Endothelial cell of hepatic sinusoid (primary cell): Measurements from ENCODE around the gene SPP1.
"Not testable (repeated sequence)": the region's sequence is repeated elsewhere in the genome, so short reads cannot be mapped to it uniquely, and the experiment has no call there.

Source experiments
- in situ Hi-C: cut with HindIII; loops from 2 replicates; pipeline ENCODE4 v1.10.0; 2017; ENCODE audit warnings: low sequenced_read_pairs

The SPP1 gene

DNA sequence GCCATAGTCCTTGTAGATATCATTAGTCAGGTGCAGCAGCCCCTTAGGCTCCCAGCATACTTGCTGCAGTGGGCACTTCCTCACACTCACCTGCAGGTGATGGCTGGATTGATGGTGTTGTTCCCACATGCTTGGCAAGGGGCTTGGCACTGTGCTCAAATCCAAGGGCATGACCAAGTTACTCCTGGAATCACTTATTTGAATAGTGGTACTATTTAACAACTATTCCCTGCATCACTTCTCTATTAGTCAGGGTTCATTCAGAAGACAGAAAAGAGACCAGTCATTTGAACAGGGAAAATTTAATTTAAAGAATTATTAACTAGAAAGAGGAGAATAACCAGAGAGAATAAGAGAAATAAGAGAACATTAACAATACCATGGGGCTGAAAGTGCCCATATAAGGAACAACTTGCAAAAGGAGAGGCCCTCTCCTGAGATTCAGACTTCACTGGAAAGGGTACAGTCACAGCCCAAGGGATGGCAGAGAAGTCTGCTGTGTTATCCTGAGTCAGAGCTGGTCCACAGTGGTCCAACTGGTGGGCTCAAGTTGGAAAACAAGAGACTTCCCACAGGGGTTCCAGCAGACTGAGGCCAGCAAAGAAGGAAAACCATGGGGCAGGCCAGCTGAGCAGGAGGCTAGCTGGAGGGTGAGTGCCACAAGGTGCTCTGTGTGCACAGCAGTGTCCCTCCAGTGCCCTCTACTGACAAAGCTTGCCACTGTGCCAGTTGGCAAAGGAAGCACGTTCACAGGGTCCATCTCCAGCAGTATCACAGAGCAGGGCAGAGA is 9.8 kb downstream of the SPP1 start:
- in situ Hi-C loops = no loop called here

DNA sequence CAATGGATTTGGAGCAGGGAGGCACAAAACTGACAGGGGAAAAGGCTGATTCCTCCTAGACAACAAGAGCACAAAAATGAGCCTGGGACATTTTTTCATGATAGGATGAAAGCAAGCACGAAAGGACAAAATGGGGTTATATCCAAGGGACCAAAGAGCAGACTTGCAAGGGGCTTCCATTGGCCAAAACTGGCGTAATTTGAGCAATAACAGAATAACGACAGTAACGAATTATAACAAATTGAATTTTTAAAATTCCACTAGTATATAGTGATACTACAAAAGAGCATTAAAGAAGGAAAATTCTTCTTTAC is 10.3 kb downstream of the SPP1 start:
- in situ Hi-C loops = no loop called here

GRCh38 chr4:87986508-87986907 is 11.0 kb downstream of the SPP1 start:
- in situ Hi-C loops = no loop called here

- in situ Hi-C loops = no loop called here
These were observed 14.3 kb downstream of the SPP1 start for GRCh38 chr4:87989765-87990164.

DNA sequence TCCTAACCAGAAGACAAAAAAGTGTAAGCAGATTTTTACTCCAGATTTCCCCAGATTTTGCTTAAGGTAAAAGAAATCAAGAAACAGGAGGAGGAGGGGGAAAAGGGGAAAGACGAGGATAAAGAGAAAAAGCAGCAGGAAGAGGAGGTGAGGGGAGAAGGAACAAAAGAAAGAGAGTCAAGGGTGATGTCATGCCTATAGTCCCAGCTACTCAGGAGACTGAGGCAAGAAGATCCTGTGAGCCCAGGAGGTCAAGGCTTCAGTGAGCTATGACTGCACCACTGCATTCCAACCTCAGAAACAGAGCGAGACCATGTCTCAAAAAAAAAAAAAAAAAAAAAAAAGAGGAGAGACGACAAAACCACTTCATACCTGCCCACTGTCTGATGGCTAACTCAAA is 19.9 kb downstream of the SPP1 start:
- in situ Hi-C loops = no loop called here

DNA sequence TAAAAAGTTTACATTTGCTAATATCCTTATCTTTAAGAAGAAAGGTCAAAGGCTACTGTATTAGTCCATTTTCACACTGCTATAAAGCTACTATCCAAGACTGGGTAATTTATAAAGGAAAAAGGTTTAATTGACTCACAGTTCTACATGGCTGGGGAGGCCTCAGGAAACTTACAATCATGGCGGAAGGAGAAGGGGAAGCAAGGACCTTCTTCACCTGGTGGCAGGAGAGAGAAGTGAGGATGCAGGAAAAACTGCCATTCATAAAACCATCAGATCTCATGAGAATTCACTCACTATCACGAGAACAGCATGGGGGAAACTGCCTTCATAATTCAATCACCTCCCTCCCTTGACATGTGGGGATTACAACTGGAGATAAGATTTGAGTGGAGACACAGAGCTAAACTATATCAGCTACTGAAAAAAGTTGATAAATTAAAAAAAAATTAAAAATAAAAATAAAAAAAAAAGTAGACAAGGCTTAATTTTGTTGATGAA is 23.7 kb downstream of the SPP1 start:
- in situ Hi-C loops = not testable (repeated sequence)

GRCh38 chr4:88001871-88002270 is 26.4 kb downstream of the SPP1 start:
- in situ Hi-C loops = no loop called here

DNA sequence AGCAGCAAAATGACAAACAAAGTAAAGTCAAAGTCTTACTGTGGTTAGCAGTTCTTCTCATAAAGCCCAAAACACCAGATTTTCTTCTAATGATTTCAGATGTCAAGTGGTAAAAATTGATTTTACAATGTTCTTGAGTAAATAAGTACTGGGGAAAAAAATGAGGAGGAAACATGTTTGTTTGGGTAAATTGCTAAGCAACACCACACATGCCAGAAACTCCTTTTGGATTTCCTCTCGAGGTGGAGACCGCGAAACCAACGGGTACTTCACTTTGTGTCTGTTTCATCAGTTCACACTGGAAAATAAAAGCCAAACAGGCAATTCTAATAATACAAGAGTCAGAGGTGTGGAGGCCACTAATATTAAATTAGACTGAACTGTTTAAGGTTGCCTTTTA is 27.3 kb downstream of the SPP1 start:
- in situ Hi-C loops = no loop called here

- in situ Hi-C loops = no loop called here
These were observed 27.7 kb downstream of the SPP1 start for GRCh38 chr4:88003261-88003660.

DNA sequence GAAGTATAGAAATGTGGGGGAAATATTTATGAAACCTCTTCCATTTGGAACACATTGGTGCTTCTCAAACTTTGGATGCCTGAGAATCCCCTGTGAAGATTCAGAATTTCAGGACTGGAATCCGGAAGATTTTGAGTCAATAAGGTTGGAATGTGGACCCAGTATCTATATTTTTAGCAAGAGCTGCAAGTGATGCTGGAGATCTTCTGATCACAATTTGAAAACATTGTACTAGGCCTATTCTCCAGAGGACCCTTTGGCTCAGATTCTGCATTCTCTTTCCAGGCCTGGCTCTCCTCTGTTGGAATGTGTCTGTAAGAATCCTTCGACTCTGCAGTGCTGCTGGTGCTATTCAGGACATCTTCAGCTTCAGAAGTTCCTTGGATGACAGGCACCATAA is 29.6 kb downstream of the SPP1 start:
- in situ Hi-C loops = no loop called here

DNA sequence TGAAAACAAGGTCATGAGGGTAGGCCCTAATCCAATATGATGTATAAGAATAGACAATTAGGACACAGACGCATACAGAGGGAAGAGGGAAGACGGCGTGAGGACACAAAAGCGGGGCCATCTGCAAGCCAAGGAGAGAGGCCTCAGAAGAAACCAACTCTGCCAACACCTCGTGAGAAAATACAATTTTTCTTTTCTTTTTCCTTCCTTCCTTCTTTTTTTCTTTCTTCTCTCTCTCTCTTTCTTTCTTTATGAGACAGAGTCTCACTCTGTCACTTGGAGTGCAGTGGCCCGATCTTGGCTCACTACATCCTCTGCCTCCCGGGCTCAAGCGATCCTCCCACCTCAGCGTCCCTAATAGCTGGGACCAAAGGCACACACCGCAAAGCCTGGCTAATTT is 30.4 kb downstream of the SPP1 start:
- in situ Hi-C loops = no loop called here

DNA sequence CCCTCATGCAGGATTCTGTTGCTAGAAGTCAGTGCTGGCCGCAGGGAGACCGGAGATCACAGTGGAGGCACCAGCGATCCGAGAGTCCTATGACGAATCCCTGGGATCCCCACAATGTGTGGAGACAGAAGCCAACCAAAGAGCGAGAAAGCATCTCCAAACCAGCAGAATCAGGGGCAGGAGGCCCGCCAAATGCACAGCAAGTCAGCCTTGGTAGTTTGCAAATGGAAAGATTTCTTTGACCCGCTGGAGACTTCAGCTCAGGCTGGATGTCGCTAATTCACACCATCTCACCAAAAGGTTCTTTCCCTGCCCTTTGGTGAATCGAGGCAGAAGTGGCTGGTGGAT is 31.4 kb downstream of the SPP1 start:
- in situ Hi-C loops = no loop called here

DNA sequence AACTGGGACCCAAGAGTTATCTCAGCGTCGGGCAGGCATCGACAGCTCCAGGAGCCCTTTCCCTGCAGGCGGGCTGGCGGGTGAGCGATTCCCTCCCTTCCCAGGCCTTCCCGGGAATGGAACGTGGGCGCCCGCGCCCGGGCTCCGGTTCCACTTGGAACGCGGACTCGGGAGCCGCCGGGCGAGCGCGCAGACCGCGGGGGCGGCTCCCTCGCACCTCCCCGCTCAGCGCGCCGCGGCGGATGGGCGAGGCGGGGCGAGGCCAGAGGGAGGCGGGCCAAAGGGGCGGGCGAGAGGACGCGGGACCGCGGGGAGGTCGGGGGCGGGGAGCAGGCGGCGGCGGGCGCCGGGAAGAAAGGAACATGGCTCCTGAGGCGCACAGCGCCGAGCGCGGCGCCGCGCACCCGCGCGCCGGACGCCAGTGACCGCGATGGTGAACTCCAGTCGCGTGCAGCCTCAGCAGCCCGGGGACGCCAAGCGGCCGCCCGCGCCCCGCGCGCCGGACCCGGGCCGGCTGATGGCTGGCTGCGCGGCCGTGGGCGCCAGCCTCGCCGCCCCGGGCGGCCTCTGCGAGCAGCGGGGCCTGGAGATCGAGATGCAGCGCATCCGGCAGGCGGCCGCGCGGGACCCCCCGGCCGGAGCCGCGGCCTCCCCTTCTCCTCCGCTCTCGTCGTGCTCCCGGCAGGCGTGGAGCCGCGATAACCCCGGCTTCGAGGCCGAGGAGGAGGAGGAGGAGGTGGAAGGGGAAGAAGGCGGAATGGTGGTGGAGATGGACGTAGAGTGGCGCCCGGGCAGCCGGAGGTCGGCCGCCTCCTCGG is 32.0 kb downstream of the SPP1 start, which contains the start of gene PKD2:
Gene PKD2, plus strand, starts transcription at position 332 of the 818 bp plus-strand sequence. Its CDS starts 99 bp downstream, at position 431.
- in situ Hi-C loops = no loop called here

- in situ Hi-C loops = no loop called here
These were observed 32.7 kb downstream of the SPP1 start for GRCh38 chr4:88008122-88008742.

DNA sequence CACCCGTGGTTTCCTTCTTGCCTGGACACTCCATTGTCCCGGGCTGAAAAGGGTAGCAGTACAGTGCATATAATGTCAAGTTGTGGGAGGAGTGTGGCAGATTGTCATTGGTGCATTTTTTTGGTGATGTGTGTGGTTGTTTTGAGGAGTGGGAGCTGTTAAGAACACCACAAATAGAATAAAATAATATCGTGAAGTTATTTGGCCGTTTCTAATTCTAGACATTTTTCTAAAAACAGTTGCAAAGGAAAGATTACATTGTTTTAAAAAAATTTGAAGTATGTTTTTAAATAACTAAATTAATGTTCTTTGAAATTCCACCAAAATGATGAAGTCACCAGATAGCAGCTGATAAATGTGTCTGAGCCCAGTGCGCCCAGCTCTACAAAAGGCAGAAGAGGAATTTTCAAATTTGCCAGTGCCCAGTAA is 33.2 kb downstream of the SPP1 start:
- in situ Hi-C loops = no loop called here

GRCh38 chr4:88009871-88010270 is 34.4 kb downstream of the SPP1 start:
- in situ Hi-C loops = no loop called here

DNA sequence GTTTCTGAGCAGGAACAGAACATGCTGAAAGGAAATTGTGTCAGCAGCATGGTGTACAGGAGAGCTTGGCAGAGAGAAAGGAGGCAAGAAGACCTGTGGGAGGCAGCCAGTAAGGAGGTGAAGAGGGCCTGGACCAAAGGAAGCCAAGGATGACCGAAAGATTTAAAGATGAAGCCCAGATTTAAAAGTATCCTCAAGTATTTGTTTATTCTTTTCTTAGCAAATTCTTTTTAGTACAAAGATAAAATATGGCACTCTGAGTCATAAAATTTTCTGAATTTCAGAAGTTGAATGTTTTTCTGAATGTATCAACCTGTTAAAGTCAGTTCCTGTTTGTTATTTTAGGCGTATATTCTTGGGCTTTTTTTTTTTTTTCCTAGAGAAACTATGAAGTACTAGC is 35.5 kb downstream of the SPP1 start:
- in situ Hi-C loops = no loop called here

DNA sequence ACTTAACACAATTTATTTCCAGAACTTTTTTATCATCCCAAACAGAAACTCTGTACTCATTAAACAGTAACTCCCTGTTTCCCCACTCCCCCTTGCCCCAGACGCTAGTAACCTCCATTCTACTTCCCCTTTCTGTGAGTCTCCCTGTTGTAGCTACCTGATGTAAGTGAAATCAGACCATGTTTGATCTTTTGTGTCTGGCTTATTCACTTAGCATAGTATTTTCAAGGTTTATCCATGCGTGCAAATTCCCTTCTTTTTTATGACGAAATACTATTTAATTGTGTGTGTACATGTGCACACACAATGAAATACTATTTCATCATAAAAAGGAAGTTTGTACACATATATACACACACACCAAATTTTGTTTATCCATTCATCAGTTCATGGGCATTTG is 37.1 kb downstream of the SPP1 start:
- in situ Hi-C loops = no loop called here

GRCh38 chr4:88014386-88014905 is 38.9 kb downstream of the SPP1 start:
- in situ Hi-C loops = no loop called here

GRCh38 chr4:88015659-88016295 is 40.3 kb downstream of the SPP1 start:
- in situ Hi-C loops = no loop called here
